ENCODE data around the gene TTC24.

DNA sequence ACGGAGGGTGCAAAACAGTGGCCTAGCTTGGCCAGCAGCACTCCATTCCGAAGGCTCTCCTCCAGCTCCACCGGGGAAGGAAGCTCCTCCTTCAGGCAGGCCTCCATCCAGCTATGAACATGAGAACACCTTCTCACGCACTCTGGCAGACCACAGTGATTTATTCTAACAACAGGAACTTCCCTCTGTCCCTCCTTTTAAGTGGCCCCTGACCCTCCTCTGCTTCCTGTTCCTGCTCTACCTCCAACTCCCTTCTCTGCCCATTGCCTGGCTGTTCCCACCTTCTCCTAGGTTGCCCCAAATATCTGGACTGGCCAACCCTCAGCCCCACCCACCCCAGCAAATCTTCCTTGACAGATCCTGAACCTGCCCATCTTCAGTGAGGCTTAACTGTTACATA is 13.1 kb upstream of the TTC24 start:
- no peak for TF ChIP-seq POLR2A (IDR thresholded peaks at IDR 0.05; ENCODE audit: low read depth, low read length)
- no peak for TF ChIP-seq POU2F2 (IDR thresholded peaks at IDR 0.05; ENCODE audit: low read depth, low read length)
- no peak for TF ChIP-seq POLR2AphosphoS5 (IDR thresholded peaks at IDR 0.05; ENCODE audit: low read depth, low read length)
- TF ChIP-seq SPI1 (IDR thresholded peaks at IDR 0.05; ENCODE audit: low read depth, low read length): no peak
